Pancreas (tissue), 10 donors: ENCODE results near the gene ANKRD13A. TPM values are rescaled to one million over a fixed set of nuclear protein-coding genes. Genes with fewer than 3 reads are reported as not detected.

Experiments
- ATAC-seq, 4 donors: fragments of 200-7000 bp; cut with Tn5 transposase; one replicate each; pipeline versions ENCODE4 v1.8.0 to v1.9.1; 2020; ENCODE audit warnings: mild to moderate bottlenecking in 4 of 4, moderate library complexity in 4 of 4
- DNase-seq, 6 donors: peaks; one replicate each; pipeline ENCODE4 v3.0.0-alpha.2; 2020
- FAIRE-seq: peaks from 2 replicates; lab custom pipeline; 2012; peaks lifted over from hg19 to GRCh38; lab: Jason Lieb, UNC
- H3K27ac ChIP-seq, 4 donors: fragments of 200-600 bp; sonication (generic); 1 replicate in 3 of 4; 2 replicates in 1 of 4; pipeline versions ENCODE4 v1.5.0 to v1.8.0; 2020
- H3K27me3 ChIP-seq, 4 donors: fragments of 200-600 bp; one replicate each; pipeline ENCODE4 v1.8.0; 2021
- H3K36me3 ChIP-seq, 3 donors: fragments of 200-600 bp; sonication (generic) in 1 of 3; one replicate each; pipeline versions ENCODE4 v1.5.0 to v1.8.0; 2020 to 2021
- H3K4me1 ChIP-seq, 3 donors: fragments of 200-600 bp; one replicate each; pipeline ENCODE4 v1.8.0; 2021
- H3K4me3 ChIP-seq, 4 donors: fragments of 200-600 bp; sonication (generic) in 2 of 4; one replicate each; pipeline versions ENCODE4 v1.5.0 to v1.8.0; 2020 to 2021
- H3K9me3 ChIP-seq, 4 donors: fragments of 200-600 bp; one replicate each; pipeline ENCODE4 v1.8.0; 2021
- WGBS, 2 donors: extraction: QIAGEN DNeasy Blood & Tissue Kit; methylation state at CpG; one replicate each; pipeline ENCODE4 v1.1.7; 2013; 5-methylcytosine and 5-hydroxymethylcytosine counted together
- intact Hi-C, 3 donors: fragments of 100-400 bp; cut with DNase I; formaldehyde crosslinking; loops; one replicate each; pipeline versions ENCODE4 v1.11.1 to v1.14.2; 2022
- polyA plus RNA-seq, 2 donors: library from polyadenylated mRNA; stranded (reverse); fragments of 200-250 nt; gene quantifications; one replicate each; pipeline ENCODE4 v1.2.3, GENCODE V29; 2013
- total RNA-seq, 6 donors: library from RNA; stranded (reverse); fragmentation: NEBNext Ultra II Directional in 4 of 6; extraction: Animal tissue kit (Norgen Biotek cat#: 25700) in 4 of 6; gene quantifications; one replicate each; pipeline versions ENCODE4 v1.2.1 to v1.2.4, GENCODE V29; 2021 to 2023
- TF ChIP-seq, protein P1 (sequence below), 4 donors: fragments of 200-600 bp; sonication (generic) in 3 of 4; IDR thresholded peaks; one replicate each; pipeline versions ENCODE4 v1.5.0 to v1.8.0; 2021; ENCODE audit warnings: antibody characterized with exemption in 4 of 4
- donor health status: healthy with polysubstance abuse.
- donor health status: DM: no; HTN: no; CAD: no; lungs with moderate emphysema.
- donor health status: DM: no; HTN: no; CAD: no.
- donor health status: control.
- donor health status: control.
- donor health status: Bipolar disorder and iron deficiency.
- donor health status: DM: yes; HTN: yes; CAD: no.
- donor health status: DM: no; HTN: no; CAD: no.
- donor health status: DM: no; HTN: no; CAD: no.
- donor health status: DM: yes; HTN: yes; CAD: no.

Gene ANKRD13A
- total and polyA plus RNA-seq, 8 donors, result 10.7 to 29.7 (median 16.7) TPM

DNA sequence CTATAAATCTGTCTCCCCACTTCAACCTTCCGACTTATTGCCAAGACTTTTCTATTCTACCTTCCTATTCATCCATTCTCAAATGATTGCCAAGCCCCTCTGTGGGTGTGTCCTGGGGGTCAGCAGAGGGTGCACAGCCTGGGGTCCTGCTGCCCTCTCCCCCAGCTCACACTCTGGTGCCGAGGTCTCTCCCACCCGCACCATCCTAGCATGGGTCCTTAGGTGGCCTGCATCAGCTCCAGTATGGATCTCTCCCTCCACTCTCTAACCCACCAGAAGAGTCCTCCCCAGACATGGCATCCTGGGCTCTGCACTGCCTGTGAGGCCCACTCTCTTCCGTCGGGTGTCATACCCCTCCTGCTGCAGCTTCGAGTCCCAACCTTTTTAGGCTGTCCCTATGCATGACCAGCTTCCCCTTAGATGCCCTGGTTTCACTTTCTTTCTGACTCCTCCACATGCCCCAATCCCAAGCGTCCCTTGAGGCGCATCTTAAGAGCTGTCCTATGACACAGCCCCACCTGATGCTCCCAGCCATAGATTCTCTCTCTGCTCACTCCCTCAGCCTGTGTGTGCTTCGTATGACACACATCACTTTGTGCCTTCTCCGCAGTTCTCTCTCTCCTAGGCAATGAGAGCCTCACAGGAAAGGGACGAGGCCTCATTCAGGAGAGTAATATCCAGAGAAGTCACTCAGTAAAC lies 46.9 kb upstream of the ANKRD13A start:
- no peak overlapping the region for H3K4me3 ChIP-seq
- H3K27ac ChIP-seq, result peak overlapping the region; percentile 71 to 83 (median 72)
- WGBS, 2 donors, result 86% methylated on average over 11 of the region's 11 CpGs
- ATAC-seq (peak; percentile 3 to 13 (median 7)), DNase-seq (peak in 1 of 6 donors; percentile 29), FAIRE-seq (no peak)
- H3K4me1 ChIP-seq, result peaks cover 32 to 56% (median 38%) of the 10 kb centered on the region in 3 donors
- TF ChIP-seq, protein P1, sequence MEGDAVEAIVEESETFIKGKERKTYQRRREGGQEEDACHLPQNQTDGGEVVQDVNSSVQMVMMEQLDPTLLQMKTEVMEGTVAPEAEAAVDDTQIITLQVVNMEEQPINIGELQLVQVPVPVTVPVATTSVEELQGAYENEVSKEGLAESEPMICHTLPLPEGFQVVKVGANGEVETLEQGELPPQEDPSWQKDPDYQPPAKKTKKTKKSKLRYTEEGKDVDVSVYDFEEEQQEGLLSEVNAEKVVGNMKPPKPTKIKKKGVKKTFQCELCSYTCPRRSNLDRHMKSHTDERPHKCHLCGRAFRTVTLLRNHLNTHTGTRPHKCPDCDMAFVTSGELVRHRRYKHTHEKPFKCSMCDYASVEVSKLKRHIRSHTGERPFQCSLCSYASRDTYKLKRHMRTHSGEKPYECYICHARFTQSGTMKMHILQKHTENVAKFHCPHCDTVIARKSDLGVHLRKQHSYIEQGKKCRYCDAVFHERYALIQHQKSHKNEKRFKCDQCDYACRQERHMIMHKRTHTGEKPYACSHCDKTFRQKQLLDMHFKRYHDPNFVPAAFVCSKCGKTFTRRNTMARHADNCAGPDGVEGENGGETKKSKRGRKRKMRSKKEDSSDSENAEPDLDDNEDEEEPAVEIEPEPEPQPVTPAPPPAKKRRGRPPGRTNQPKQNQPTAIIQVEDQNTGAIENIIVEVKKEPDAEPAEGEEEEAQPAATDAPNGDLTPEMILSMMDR (IDR thresholded peaks at IDR 0.05), result no peak
- intact Hi-C loops, result no loop called here
- H3K27me3 ChIP-seq, result no peaks in the 10 kb centered on the region
- H3K9me3 ChIP-seq, result no peaks in the 10 kb centered on the region
- peaks cover 0 to 23% (median 6%) of the 10 kb centered on the region in 3 donors for H3K36me3 ChIP-seq

DNA sequence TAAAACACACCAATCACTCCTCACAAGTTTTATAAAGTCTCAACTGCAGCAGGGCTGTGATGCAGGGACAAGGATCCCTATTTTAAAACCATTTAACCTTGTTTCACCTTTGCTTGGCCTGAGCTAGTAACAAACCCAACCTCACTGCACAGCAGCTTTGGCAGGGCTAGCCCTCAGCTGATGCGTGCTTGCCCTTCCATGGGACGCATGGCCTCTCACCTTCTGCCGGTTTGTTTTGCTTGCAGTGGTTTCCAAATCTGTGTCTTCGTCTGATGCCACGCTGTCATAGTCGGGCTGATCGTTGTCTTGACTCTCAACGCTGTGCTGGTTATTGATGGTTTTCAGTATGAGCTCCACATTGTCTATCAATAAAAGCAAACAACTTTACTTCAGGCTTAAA lies 46.4 kb upstream of the ANKRD13A start:
- intact Hi-C loops, result no loop called here
- ATAC-seq, result no peak
- H3K27ac ChIP-seq, result peak overlapping the region in 3 of 4 donors; percentile 71 to 83 (median 72)
- H3K4me1 ChIP-seq, result peaks cover 26 to 51% (median 32%) of the 10 kb centered on the region in 3 donors
- no peak for FAIRE-seq
- 82 to 84% methylated on average over 8 of the region's 8 CpGs for WGBS, 2 donors
- H3K36me3 ChIP-seq, result peaks cover 0 to 27% (median 6%) of the 10 kb centered on the region in 3 donors
- TF ChIP-seq, protein P1 (IDR thresholded peaks at IDR 0.05), result no peak
- no peak overlapping the region for H3K4me3 ChIP-seq
- no peaks in the 10 kb centered on the region for H3K27me3 ChIP-seq
- H3K9me3 ChIP-seq, result no peaks in the 10 kb centered on the region
- DNase-seq, result no peak

DNA sequence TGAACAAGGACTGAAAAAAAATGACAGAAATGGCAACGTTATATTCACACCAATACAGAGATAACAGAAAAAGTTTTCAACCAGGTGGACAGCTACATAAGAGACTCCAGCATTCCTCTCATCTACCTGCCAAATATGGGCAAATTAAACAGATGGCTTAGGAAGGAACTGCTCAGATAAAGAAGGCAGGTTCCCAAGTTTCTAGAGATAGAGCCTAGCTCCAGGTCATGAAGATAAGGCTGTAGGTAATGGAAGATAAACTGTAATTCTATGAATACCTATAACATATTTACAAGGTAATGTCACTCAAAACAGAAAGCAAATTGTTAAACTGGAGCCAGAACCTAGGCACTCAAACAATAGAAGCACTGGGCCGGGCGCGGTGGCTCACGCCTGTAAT lies 45.6 kb upstream of the ANKRD13A start:
- Histone ChIP-seq H3K36me3 (peaks cover 0 to 29% (median 10%) of the 10 kb centered on the region in 3 donors), H3K9me3 (no peaks in the 10 kb centered on the region), H3K27ac (peak overlapping the region in 3 of 4 donors; percentile 24 to 83 (median 71)), H3K4me3 (no peak overlapping the region), H3K27me3 (no peaks in the 10 kb centered on the region), H3K4me1 (peaks cover 19 to 43% (median 26%) of the 10 kb centered on the region in 3 donors)
- WGBS, 2 donors, result 34 to 45% methylated on average over 5 of the region's 5 CpGs
- TF ChIP-seq, protein P1 (IDR thresholded peaks at IDR 0.05), result no peak
- no peak for FAIRE-seq
- intact Hi-C loops, result no loop called here
- no peak for ATAC-seq
- DNase-seq, result no peak

DNA sequence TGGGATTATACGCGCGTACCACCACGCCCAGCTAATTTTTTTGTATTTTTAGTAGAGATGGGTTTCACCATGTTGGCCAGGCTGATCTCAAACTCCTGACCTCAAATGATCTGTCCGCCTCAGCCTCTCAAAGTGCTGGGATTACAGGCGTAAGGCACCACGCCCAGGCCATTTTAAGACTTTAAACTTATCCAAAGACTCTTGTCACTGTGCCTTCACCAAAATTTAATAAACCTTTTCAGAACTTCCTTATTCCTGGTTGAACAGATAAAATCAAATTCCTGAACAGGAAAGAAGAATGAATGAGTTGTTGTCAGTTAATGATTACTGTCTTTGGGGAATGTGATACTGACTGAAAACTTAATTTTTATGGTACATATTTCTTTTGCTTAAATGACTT lies 40.9 kb upstream of the ANKRD13A start:
- DNase-seq (peak in 1 of 6 donors; percentile 4), FAIRE-seq (no peak), ATAC-seq (no peak)
- intact Hi-C loops, result no loop called here
- Histone ChIP-seq H3K27me3 (no peaks in the 10 kb centered on the region), H3K4me1 (peaks cover 0 to 3% (median 0%) of the 10 kb centered on the region in 3 donors), H3K36me3 (peaks cover 0 to 37% (median 10%) of the 10 kb centered on the region in 3 donors), H3K4me3 (no peak overlapping the region), H3K9me3 (no peaks in the 10 kb centered on the region), H3K27ac (no peak overlapping the region)
- 98% methylated on average over 7 of the region's 7 CpGs for WGBS, 2 donors
- TF ChIP-seq, protein P1 (IDR thresholded peaks at IDR 0.05), result no peak
